ENCODE results near the gene CCDC63. TPM values are rescaled to one million over a fixed set of nuclear protein-coding genes. Genes with fewer than 3 reads are reported as not detected.

The CCDC63 gene
- total RNA-seq, 1 donor: not detected

DNA sequence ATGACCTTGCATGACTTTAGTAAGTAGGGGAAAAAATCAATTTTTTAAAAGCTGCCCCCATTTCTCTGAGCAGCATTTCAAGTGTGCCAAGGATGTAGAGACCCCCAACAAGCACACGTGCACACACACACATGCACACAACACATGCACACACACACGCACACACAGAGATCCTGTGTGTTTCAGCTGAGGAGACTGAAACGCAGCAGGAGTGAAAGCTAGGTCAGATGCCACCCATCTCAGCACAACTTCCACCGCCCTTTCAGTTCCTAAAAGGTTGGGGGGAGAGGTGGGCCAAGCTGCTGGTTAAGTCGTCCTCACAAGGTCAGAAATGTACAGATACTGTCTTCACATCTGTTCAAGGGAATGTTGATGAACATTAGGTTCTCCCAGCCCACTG, 59.7 kb downstream of the CCDC63 start:
- TF ChIP-seq, protein P1, sequence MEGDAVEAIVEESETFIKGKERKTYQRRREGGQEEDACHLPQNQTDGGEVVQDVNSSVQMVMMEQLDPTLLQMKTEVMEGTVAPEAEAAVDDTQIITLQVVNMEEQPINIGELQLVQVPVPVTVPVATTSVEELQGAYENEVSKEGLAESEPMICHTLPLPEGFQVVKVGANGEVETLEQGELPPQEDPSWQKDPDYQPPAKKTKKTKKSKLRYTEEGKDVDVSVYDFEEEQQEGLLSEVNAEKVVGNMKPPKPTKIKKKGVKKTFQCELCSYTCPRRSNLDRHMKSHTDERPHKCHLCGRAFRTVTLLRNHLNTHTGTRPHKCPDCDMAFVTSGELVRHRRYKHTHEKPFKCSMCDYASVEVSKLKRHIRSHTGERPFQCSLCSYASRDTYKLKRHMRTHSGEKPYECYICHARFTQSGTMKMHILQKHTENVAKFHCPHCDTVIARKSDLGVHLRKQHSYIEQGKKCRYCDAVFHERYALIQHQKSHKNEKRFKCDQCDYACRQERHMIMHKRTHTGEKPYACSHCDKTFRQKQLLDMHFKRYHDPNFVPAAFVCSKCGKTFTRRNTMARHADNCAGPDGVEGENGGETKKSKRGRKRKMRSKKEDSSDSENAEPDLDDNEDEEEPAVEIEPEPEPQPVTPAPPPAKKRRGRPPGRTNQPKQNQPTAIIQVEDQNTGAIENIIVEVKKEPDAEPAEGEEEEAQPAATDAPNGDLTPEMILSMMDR (IDR thresholded peaks at IDR 0.05; ENCODE audit: insufficient read depth, low read length): no peak
- DNase-seq (ENCODE audit: low read depth): no peak
- H3K4me3 ChIP-seq (ENCODE audit: low read depth, low read length): no peak overlapping the region

DNA sequence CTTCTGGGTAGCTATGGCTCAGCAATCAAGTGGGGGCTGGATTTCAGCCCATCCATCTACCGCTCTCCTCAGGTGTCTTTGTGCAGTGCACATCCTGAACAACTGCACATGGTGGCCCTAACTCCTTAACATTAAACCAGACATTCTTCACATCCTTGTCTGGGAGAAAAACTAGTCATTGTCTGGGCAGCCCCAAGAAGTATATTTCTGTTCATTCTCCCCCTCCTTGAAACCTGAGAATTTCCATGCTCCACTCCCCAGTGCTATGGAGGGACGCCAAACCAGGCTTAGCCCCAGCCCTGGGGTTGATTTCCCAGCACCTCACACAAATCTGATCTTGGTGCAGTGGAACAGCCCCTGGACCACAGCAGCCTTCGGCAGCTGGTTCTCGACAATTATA, 60.2 kb downstream of the CCDC63 start:
- TF ChIP-seq, protein P1 (IDR thresholded peaks at IDR 0.05; ENCODE audit: insufficient read depth, low read length): no peak
- DNase-seq (ENCODE audit: low read depth): peak; percentile 38

DNA sequence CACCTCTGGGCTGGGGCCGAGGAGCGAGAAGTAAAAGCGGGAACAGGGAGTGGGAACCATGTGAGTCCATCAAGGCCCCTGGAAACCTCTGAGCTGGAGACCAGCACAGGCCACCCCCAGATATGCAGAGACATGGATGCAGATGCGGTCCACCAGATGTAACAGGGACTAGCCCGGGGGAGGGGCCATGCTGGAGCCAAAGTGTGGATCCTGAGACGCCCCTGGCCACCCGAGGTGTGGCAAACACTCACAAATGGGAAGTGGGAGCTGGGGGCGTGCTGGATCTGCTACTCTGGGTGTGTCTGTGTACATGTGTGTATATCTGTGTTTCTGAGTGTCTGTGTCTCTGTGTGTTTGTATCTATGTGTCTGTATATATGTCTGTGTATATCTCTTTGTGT, 60.8 kb downstream of the CCDC63 start:
- no peak overlapping the region for H3K4me3 ChIP-seq (ENCODE audit: low read depth, low read length)
- TF ChIP-seq, protein P1 (IDR thresholded peaks at IDR 0.05; ENCODE audit: insufficient read depth, low read length): no peak
- DNase-seq (ENCODE audit: low read depth): no peak

More for the DNA sequence above, 60.2 kb downstream of the CCDC63 start:
- no peak overlapping the region for H3K4me3 ChIP-seq (ENCODE audit: low read depth, low read length)

DNA sequence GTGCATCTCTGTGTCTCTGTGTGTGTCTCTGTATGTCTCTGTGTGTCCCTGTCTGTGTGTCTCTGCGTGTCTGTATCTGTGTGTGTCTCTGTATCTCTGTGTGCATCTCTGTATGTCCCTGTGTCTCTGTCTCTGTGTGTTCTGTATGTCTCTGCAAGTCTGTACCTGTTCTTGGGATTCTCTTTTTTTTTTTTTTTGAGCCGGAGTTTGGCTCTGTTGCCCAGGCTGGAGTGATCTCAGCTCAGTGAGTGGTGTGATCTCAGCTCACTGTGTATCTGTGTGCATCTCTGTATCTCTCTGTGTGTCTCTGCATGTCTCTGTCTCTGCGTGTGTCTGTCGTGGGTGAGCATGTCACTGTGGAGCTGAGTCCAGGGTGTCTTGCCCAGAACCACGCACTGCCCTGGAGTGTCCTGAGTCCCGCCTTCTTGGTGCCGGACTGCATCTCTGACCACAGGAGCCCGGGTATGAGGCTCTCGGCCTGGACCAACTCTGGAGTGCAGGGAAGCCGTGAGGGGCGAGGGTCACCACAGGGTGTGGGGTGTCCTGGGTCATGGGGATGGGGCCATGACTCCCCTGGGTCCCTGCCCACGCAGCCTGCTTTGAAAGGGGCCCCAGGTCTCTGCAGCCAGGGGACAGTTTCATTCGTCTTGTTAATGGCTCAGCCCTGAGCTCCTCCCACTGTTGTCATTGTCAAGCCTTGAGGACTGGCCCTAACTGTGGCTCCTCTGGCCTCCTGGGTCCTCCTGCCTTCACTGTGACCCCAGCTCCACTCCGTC, 61.8 kb downstream of the CCDC63 start:
- H3K4me3 ChIP-seq (ENCODE audit: low read depth, low read length): no peak overlapping the region
- TF ChIP-seq, protein P1 (IDR thresholded peaks at IDR 0.05; ENCODE audit: insufficient read depth, low read length): no peak
- no peak for DNase-seq (ENCODE audit: low read depth)

DNA sequence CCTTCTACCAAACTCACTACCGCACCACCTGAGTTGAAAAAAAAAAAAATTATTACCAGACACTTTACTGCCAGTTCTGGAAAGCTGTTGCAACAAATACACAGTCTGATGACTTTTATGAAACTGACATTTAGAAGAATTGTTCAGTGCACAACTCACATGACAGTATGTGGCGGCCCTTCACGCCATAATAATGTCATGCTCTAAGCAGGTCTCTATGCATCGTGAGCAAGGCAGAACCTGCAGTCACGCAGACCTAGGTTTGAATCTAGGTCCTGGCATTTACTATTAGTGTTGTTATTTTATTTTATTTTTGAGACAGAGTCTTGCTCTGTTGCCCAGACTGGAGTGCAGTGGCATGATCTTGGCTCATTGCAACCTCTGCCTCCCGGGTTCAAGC, 65.5 kb downstream of the CCDC63 start:
- H3K4me3 ChIP-seq (ENCODE audit: low read depth, low read length): no peak overlapping the region
- DNase-seq (ENCODE audit: low read depth): no peak
- TF ChIP-seq, protein P1 (IDR thresholded peaks at IDR 0.05; ENCODE audit: insufficient read depth, low read length): no peak

DNA sequence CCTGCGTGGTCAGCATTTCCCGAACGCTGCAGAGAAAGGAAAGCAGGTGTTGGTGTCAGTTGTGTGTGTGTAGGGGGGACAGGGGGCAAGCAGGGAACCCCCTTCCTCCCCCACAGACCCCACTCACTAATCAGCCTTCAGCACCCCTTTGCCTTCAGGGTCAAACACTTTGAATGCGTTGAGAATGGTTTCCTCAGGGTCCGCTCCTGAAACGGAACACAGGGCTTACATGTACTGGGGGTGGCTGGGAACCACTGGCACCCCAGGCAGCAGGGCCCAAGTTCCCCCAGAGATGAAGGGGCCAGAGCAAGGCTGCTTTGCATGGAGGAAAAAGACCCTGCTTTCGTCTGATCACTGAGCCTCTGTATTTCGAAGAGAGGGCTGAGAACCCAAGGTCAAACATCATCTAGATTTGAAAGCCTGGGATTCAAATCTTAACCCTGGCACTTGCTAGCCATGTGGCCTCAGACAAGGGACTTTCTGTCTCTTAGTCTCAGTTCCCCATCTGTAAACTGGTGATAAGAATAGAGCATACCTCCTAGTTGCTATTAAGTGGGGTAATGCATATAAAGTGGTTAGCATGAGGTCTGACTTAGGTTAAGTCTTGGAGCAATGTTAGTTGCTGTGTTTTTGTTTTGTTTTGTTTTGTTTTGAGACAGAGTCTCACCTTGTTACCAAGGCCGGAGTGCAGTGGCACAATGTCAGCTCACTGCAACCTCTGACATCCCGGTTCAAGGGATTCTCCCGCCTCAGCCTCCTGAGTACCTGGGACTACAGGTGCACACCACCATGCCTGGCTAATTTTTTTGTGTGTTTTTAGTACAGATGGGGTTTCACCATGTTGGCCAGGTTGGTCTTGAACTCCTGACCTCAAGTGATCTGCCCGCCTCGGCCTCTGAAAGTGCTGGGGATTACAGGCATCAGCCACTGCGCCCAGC, 66.6 kb downstream of the CCDC63 start:
- DNase-seq (ENCODE audit: low read depth): no peak
- H3K4me3 ChIP-seq (ENCODE audit: low read depth, low read length): no peak overlapping the region
- TF ChIP-seq, protein P1 (IDR thresholded peaks at IDR 0.05; ENCODE audit: insufficient read depth, low read length): no peak
